Lower leg skin (tissue), 4 donors: ENCODE results near the gene CFAP299. TPM values are rescaled to one million over a fixed set of nuclear protein-coding genes. Genes with fewer than 3 reads are reported as not detected.

Experiments used
- DNase-seq, 2 donors: peaks; one replicate each; pipeline ENCODE4 v3.0.0-alpha.2; 2019; ENCODE audit warnings: low spot score in 2 of 2
- H3K4me3 ChIP-seq: fragments of 200-600 bp; sonication (generic); 2 replicates; pipeline ENCODE4 v1.5.1; 2017; ENCODE audit warnings: mild to moderate bottlenecking, low read depth; ENCODE audit not compliant: poor library complexity, severe bottlenecking
- CTCF ChIP-seq, 3 donors: fragments of 450-650 bp; IDR thresholded peaks; one replicate each; pipeline ENCODE4 v1.5.1; 2016; ENCODE audit warnings: antibody characterized with exemption in 3 of 3, mild to moderate bottlenecking in 3 of 3, moderate library complexity in 2 of 3
- POLR2A ChIP-seq, 2 donors: fragments of 450-650 bp; IDR thresholded peaks; one replicate each; pipeline ENCODE4 v1.6.1; 2016 to 2017; ENCODE audit warnings: antibody characterized with exemption in 2 of 2, mild to moderate bottlenecking in 1 of 2, moderate library complexity in 1 of 2
- WGBS, 2 donors: methylation state at CpG; one replicate each; pipeline ENCODE4 v1.1.5; 2018; 5-methylcytosine and 5-hydroxymethylcytosine counted together
- intact Hi-C: fragments of 100-400 bp; cut with DNase I; formaldehyde crosslinking; loops from one replicate; pipeline ENCODE4 v1.15.0; 2023; ENCODE audit warnings: low total_unique reads
- total RNA-seq, 4 donors: library from RNA; depleted of rRNA; stranded (reverse); fragments of >200 nt; gene quantifications; one replicate each; pipeline ENCODE4 v1.1.0, GENCODE V29; 2016

CFAP299 gene
- total RNA-seq, 4 donors from 2014 or later, result not detected

DNA sequence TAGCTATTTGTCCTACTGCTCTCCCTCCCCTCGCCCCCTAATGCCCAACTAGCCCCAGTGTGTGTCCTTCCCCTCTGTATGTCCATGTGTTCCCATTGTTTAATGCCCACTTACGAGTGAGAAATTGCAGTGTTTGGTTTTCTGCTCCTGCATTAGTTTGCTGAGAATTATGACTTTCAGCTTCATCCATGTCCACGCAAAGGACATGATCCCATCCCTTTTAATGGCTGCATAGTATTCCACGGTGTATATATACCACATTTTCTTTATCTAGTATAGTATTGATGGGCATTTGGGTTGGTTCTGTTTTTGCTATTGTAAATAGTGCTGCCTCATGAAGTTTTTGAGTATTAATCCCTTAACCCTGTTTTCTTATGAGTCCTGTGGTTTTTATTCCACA lies 33.6 kb upstream of the CFAP299 start:
- no peak for TF ChIP-seq CTCF (IDR thresholded peaks at IDR 0.05)
- no peak for TF ChIP-seq POLR2A (IDR thresholded peaks at IDR 0.05)
- 60 to 83% methylated on average over 4 of the region's 4 CpGs for WGBS, 2 donors
- no peak overlapping the region for H3K4me3 ChIP-seq
- no peak for DNase-seq
- intact Hi-C loops, result no loop called here

DNA sequence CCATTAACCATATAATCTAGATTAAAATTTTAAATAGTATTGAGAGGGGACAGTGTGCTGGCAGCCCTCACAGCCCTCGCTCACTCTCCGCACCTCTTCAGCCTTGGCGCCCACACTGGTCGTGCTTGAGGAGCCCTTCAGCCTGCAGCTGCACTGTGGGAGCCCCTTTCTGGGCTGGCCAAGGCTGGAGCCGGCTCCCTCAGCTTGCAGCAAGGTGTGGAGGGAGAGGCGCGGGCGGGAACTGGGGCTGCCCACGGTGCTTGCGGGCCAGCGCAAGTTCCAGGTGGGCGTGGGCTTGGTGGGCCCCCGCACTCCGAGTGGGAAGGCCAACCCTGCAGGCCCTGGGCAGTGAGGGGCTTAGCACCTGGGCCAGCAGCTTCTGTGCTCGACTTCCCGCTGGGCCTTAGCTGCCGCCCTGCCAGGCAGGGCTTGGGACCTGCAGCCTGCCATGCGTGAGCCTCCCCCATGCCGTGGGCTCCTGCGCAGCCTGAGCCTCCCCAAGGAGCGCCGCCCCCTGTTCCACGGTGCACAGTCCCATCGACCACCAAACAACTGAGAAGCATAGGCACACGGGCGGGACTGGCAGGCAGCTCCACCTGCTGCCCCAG lies 32.8 kb upstream of the CFAP299 start:
- intact Hi-C loops, result no loop called here
- no peak for TF ChIP-seq CTCF (IDR thresholded peaks at IDR 0.05)
- TF ChIP-seq POLR2A (IDR thresholded peaks at IDR 0.05), result no peak
- WGBS, 2 donors, result 94 to 98% methylated on average over 14 to 26 of the region's 26 CpGs
- DNase-seq, result no peak
- no peak overlapping the region for H3K4me3 ChIP-seq

- H3K4me3 ChIP-seq, result no peak overlapping the region
- no peak for DNase-seq
- intact Hi-C loops, result no loop called here
- TF ChIP-seq CTCF (IDR thresholded peaks at IDR 0.05), result no peak
- no peak for TF ChIP-seq POLR2A (IDR thresholded peaks at IDR 0.05)
- WGBS, 2 donors, result 74 to 75% methylated on average over 3 of the region's 3 CpGs
Measured at GRCh38 chr4:80305466-80305865, 30.1 kb upstream of the CFAP299 start.

DNA sequence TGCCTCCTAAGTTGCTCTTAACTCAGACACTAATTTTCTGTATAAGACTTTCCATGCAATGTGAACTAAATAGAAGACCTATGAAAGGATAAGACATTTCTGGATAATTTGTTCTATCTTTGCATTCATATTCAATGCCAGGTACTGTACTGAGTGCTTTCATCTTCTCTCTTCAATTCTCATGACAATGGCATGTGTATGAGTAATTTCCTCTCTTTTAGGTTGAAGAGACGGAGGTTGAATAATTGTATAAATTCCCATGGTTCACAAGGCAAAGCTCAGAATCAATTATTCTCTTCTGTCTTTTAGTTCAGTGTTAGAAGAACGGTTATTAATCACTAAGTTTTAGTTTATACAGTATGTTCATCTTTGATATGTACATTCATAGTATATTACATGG lies 29.3 kb upstream of the CFAP299 start:
- intact Hi-C loops, result no loop called here
- no peak for TF ChIP-seq CTCF (IDR thresholded peaks at IDR 0.05)
- no peak for TF ChIP-seq POLR2A (IDR thresholded peaks at IDR 0.05)
- WGBS, 2 donors, result 70 to 72% methylated on average over 2 of the region's 2 CpGs
- DNase-seq, result no peak
- H3K4me3 ChIP-seq, result no peak overlapping the region

- WGBS, 2 donors, result 18 to 24% methylated on average over 1 of the region's 1 CpG
Measured at GRCh38 chr4:80307183-80307735, 28.3 kb upstream of the CFAP299 start.

More at GRCh38 chr4:80307183-80307735, 28.3 kb upstream of the CFAP299 start:
- no peak for TF ChIP-seq POLR2A (IDR thresholded peaks at IDR 0.05)
- no peak for TF ChIP-seq CTCF (IDR thresholded peaks at IDR 0.05)
- intact Hi-C loops, result no loop called here
- H3K4me3 ChIP-seq, result no peak overlapping the region
- DNase-seq, result no peak
